Stomach (tissue), 9 donors: ENCODE results near the gene PTH2. TPM values are rescaled to one million over a fixed set of nuclear protein-coding genes. Genes with fewer than 3 reads are reported as not detected.
A peak's percentile ranks its signal among the peaks of the same experiment; 100 is the strongest.

Experiments
- DNase-seq, 2 donors: peaks; one replicate each; pipeline versions ENCODE4 v3.0.0 to v3.0.0-alpha.2; 2013 to 2019
- H3K27ac ChIP-seq, 5 donors: fragments of 200-600 bp in 4 of 5; sonication (generic) in 4 of 5; one replicate each; pipeline ENCODE4 v1.5.1; 2013 to 2019; ENCODE audit warnings: mild to moderate bottlenecking in 1 of 5, moderate library complexity in 1 of 5
- H3K27me3 ChIP-seq, 3 donors: fragments of 200-600 bp; sonication (generic); one replicate each; pipeline ENCODE4 v1.5.1; 2017 to 2019; ENCODE audit warnings: mixed run types in 1 of 3
- H3K36me3 ChIP-seq, 4 donors: fragments of 200-600 bp; sonication (generic); 1 replicate in 3 of 4; 2 replicates in 1 of 4; pipeline ENCODE4 v1.5.1; 2016 to 2019
- H3K4me1 ChIP-seq, 4 donors: fragments of 200-600 bp; sonication (generic); one replicate each; pipeline ENCODE4 v1.5.1; 2016 to 2019
- H3K4me3 ChIP-seq, 4 donors: fragments of 200-600 bp; sonication (generic) in 3 of 4; one replicate each; pipeline ENCODE4 v1.5.1; 2016 to 2019; ENCODE audit warnings: mild to moderate bottlenecking in 1 of 4
- H3K9me3 ChIP-seq, 4 donors: fragments of 200-600 bp; sonication (generic); one replicate each; pipeline ENCODE4 v1.5.1; 2016 to 2019
- EP300 ChIP-seq: sonication (generic); formaldehyde crosslinking; IDR thresholded peaks from one replicate; pipeline ENCODE4 v1.6.1; 2017; ENCODE audit warnings: antibody characterized with exemption
- POLR2A ChIP-seq, 4 donors: fragments of 450-650 bp; IDR thresholded peaks; one replicate each; pipeline ENCODE4 v1.6.1; 2016; ENCODE audit warnings: antibody characterized with exemption in 4 of 4, control low read depth in 2 of 4, mild to moderate bottlenecking in 1 of 4, moderate library complexity in 1 of 4
- POLR2AphosphoS5 ChIP-seq, 3 donors: sonication (generic); formaldehyde crosslinking; IDR thresholded peaks; one replicate each; pipeline ENCODE4 v1.6.1; 2016; ENCODE audit warnings: antibody characterized with exemption in 3 of 3
- WGBS, 5 donors: extraction: QIAGEN DNeasy Blood & Tissue Kit in 3 of 5; methylation state at CpG; one replicate each; pipeline versions ENCODE4 v1.1.5 to v1.1.7; 2013 to 2018; 5-methylcytosine and 5-hydroxymethylcytosine counted together
- intact Hi-C: fragments of 100-400 bp; cut with DNase I; formaldehyde crosslinking; loops from one replicate; pipeline ENCODE4 v1.15.1; 2023; ENCODE audit warnings: low total_unique reads
- polyA plus RNA-seq, 3 donors: library from polyadenylated mRNA; stranded (reverse); fragments of 200-250 nt; gene quantifications; one replicate each; pipeline ENCODE4 v1.2.3, GENCODE V29; 2013
- total RNA-seq, 5 donors: library from RNA; depleted of rRNA; stranded (reverse); fragments of >200 nt; gene quantifications; one replicate each; pipeline versions ENCODE4 v1.1.0 to v1.2.3, GENCODE V29; 2014 to 2016
- TF ChIP-seq, protein P1 (sequence below), 7 experiments: fragments of 450-650 bp in 4 of 7; fragments of 200-600 bp in 3 of 7; sonication (generic) in 3 of 7; IDR thresholded peaks; one replicate each; pipeline ENCODE4 v1.5.1; 2016 to 2019; ENCODE audit warnings: antibody characterized with exemption in 7 of 7, control low read depth in 2 of 7, mild to moderate bottlenecking in 1 of 7
- donor health status: healthy with polysubstance abuse.
- donor health status: Bipolar disorder and iron deficiency.
- donor health status: healthy.

Gene PTH2
- total and polyA plus RNA-seq, 8 donors = not detected

DNA sequence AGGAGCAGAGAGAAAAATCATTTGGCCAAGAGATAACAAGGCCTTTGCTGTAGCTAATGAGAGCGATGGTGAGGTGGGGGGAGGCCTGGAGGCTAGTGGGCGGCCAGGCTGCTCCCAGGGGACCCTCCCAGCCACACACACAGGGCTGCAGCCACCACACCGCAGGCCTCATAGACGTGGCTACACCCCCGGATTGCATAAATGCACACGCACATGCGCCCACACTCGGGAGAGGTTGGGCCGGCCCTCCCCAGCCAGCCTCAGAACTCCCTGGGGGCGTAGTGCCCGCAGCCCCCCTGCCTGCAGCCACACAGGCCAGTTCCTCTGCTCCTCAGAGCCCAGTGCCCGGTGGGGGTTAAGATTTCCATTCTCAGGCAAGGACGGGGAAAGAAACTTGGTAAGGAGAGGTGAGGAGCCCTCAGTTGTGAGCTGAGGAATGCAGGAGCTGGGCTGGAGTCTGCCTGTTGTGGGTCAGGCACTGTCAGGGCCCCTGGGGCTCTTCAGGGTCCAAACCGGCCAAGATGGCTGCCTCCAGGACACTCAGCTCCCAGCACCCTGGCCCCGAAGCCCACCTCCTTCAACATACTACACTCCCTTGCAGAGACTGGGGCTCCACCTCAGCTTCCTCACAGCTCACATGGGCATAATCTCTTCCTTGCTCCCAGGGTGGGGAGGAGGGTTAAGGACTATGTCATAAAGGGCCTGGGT, 8.0 kb downstream of the PTH2 start:
- no peaks in the 10 kb centered on the region for H3K4me1 ChIP-seq
- 57 to 73% (median 62%) methylated on average over 10 to 15 of the region's 15 CpGs for WGBS, 5 donors
- no peaks in the 10 kb centered on the region for H3K9me3 ChIP-seq
- DNase-seq = no peak
- H3K36me3 ChIP-seq = no peaks in the 10 kb centered on the region
- intact Hi-C loops = no loop called here
- H3K27me3 ChIP-seq = peaks cover 4 to 76% (median 25%) of the 10 kb centered on the region in 3 donors
- no peak for TF ChIP-seq POLR2A (IDR thresholded peaks at IDR 0.05)
- no peak for TF ChIP-seq POLR2AphosphoS5 (IDR thresholded peaks at IDR 0.05)
- TF ChIP-seq, protein P1, sequence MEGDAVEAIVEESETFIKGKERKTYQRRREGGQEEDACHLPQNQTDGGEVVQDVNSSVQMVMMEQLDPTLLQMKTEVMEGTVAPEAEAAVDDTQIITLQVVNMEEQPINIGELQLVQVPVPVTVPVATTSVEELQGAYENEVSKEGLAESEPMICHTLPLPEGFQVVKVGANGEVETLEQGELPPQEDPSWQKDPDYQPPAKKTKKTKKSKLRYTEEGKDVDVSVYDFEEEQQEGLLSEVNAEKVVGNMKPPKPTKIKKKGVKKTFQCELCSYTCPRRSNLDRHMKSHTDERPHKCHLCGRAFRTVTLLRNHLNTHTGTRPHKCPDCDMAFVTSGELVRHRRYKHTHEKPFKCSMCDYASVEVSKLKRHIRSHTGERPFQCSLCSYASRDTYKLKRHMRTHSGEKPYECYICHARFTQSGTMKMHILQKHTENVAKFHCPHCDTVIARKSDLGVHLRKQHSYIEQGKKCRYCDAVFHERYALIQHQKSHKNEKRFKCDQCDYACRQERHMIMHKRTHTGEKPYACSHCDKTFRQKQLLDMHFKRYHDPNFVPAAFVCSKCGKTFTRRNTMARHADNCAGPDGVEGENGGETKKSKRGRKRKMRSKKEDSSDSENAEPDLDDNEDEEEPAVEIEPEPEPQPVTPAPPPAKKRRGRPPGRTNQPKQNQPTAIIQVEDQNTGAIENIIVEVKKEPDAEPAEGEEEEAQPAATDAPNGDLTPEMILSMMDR (IDR thresholded peaks at IDR 0.05) = no peak
- TF ChIP-seq EP300 = no peak
- H3K27ac ChIP-seq = no peak overlapping the region
- H3K4me3 ChIP-seq = no peak overlapping the region

DNA sequence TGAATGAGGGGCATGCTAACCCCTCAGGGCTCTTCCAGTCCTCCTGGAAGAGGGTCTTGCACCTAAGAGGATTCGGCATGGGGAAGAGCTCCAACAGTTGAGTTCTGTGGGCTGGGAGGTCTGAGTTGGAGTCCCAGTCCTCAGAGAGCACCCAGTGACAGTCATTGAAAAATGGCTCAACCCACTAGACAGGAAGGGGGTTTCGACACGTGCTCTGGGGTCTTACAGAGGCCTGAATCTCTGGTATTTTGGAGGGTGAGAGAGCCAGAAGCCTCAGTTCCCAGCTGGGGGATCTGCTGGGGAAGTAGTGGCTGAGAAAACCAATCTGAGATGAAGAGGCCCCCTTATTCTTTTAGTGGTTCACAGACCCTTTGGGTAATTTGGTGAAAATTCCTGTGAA, 9.0 kb downstream of the PTH2 start:
- H3K27me3 ChIP-seq = peaks cover 4 to 72% (median 18%) of the 10 kb centered on the region in 3 donors
- intact Hi-C loops = no loop called here
- 74 to 85% (median 76%) methylated on average over 3 of the region's 3 CpGs for WGBS, 5 donors

DNA sequence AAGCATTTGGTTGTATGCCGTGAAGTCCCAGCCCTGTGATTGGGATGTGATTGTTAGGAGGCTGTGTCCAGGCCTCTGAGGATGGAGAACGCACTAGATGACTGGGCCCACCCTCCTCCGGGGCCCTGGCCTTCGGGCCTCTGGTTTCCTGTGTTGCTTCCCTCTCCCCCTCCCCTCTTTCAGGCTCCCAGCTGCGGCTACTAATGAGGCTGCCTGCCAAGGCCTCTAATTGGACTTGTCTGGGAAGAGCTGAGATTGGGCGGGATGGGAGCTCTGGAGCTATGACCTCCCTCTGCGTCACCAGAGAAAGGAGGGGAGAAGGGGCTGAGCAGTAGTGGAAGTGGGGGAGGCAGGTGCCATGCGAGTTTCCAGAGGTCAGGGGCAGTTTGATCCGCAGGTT, 9.9 kb downstream of the PTH2 start:
- peak in 1 of 2 donors; percentile 89 for DNase-seq
- 58 to 65% (median 59%) methylated on average over 7 to 9 of the region's 9 CpGs for WGBS, 5 donors
- H3K27me3 ChIP-seq = peaks cover 4 to 72% (median 9%) of the 10 kb centered on the region in 3 donors

More for the DNA sequence above, 9.0 kb downstream of the PTH2 start:
- Histone ChIP-seq H3K9me3 (no peaks in the 10 kb centered on the region), H3K36me3 (no peaks in the 10 kb centered on the region), H3K27ac (no peak overlapping the region), H3K4me1 (peaks cover 0 to 8% (median 0%) of the 10 kb centered on the region in 4 donors), H3K4me3 (no peak overlapping the region)
- no peak for DNase-seq
- TF ChIP-seq POLR2AphosphoS5 (IDR thresholded peaks at IDR 0.05) (no peak), EP300 (no peak), POLR2A (IDR thresholded peaks at IDR 0.05) (no peak)
- TF ChIP-seq, protein P1 (IDR thresholded peaks at IDR 0.05) = no peak

DNA sequence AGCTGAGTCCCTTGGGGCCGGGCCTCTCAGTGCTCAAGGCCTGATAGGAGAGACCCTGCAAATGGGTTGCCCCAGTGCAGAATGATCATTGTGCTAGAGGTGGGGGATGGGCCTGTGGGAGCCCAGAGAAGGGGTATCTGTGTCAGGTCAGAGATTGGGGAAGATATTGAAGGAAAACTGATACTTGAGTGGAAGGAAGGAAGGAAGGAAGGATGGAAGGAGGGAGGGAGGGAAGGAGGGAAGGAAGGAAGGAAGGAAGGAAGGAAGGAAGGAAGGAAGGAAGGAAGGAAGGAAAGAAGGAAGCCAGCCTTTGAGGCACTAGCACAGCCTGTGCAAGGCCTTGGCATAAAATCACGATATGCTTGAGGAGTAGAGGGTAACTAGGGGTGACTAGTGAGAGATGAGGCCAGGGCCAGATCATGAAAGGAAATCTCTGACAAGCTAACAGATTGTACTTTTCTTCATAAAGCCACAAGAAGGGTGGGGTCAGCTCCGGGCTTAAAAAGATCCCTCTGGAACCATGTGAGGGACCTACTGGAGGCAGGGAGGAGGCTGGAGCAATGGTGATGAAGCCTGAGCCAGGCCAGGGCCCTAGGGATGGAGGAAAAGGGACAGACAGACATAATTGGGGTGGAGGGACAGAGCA, 11.4 kb downstream of the PTH2 start:
- WGBS, 5 donors = 61 to 71% (median 65%) methylated on average over 3 of the region's 3 CpGs
- Histone ChIP-seq H3K4me3 (no peak overlapping the region), H3K36me3 (no peaks in the 10 kb centered on the region), H3K9me3 (no peaks in the 10 kb centered on the region), H3K27me3 (peaks cover 0 to 65% (median 2%) of the 10 kb centered on the region in 3 donors), H3K4me1 (peaks cover 0 to 13% (median 0%) of the 10 kb centered on the region in 4 donors), H3K27ac (no peak overlapping the region)
- TF ChIP-seq POLR2A (IDR thresholded peaks at IDR 0.05) (no peak), EP300 (no peak), POLR2AphosphoS5 (IDR thresholded peaks at IDR 0.05) (no peak)
- DNase-seq = no peak
- intact Hi-C loops = no loop called here

More for the DNA sequence above, 9.9 kb downstream of the PTH2 start:
- Histone ChIP-seq H3K4me3 (no peak overlapping the region), H3K27ac (no peak overlapping the region), H3K4me1 (peaks cover 0 to 13% (median 0%) of the 10 kb centered on the region in 4 donors), H3K9me3 (no peaks in the 10 kb centered on the region), H3K36me3 (no peaks in the 10 kb centered on the region)
- TF ChIP-seq, protein P1 (IDR thresholded peaks at IDR 0.05) = no peak
- no peak for TF ChIP-seq POLR2AphosphoS5 (IDR thresholded peaks at IDR 0.05)
- no peak for TF ChIP-seq EP300
- no peak for TF ChIP-seq POLR2A (IDR thresholded peaks at IDR 0.05)
- intact Hi-C loops = no loop called here
